Ovary (tissue), 9 donors: ENCODE results near the gene ZMIZ1. TPM values are rescaled to one million over a fixed set of nuclear protein-coding genes. Genes with fewer than 3 reads are reported as not detected.
A peak's percentile ranks its signal among the peaks of the same experiment; 100 is the strongest.

Source experiments
- DNase-seq, 5 donors: peaks; one replicate each; pipeline ENCODE4 v3.0.0-alpha.2; 2019 to 2020
- H3K27ac ChIP-seq, 2 donors: fragments of 200-600 bp; one replicate each; pipeline versions ENCODE4 v1.5.1 to v1.8.0; 2019 to 2022
- H3K27me3 ChIP-seq: fragments of 200-600 bp; one replicate; pipeline ENCODE4 v1.8.0; 2022
- H3K36me3 ChIP-seq: fragments of 200-600 bp; sonication (generic); one replicate; pipeline ENCODE4 v1.5.1; 2019
- H3K4me1 ChIP-seq: one replicate; pipeline ENCODE4 v1.8.1; 2013; ENCODE audit warnings: mild to moderate bottlenecking, moderate library complexity; ENCODE audit not compliant: insufficient read depth
- H3K4me3 ChIP-seq: fragments of 200-600 bp; sonication (generic); one replicate; pipeline ENCODE4 v1.5.1; 2017
- H3K9me3 ChIP-seq, 2 donors: fragments of 200-600 bp in 1 of 2; sonication (generic) in 1 of 2; one replicate each; pipeline versions ENCODE4 v1.5.1 to v1.8.1; 2013 to 2019; ENCODE audit warnings: mild to moderate bottlenecking in 1 of 2, moderate library complexity in 1 of 2
- EP300 ChIP-seq: sonication (generic); formaldehyde crosslinking; IDR thresholded peaks from one replicate; pipeline ENCODE4 v1.6.1; 2017; ENCODE audit warnings: antibody characterized with exemption
- POLR2A ChIP-seq: fragments of 450-650 bp; IDR thresholded peaks from one replicate; pipeline ENCODE4 v1.6.1; 2017; ENCODE audit warnings: antibody characterized with exemption, mild to moderate bottlenecking, moderate library complexity
- WGBS, 3 donors: extraction: QIAGEN DNeasy Blood & Tissue Kit in 1 of 3; methylation state at CpG; one replicate each; pipeline versions ENCODE4 v1.1.5 to v1.1.7; 2013 to 2017; 5-methylcytosine and 5-hydroxymethylcytosine counted together
- intact Hi-C, 4 donors: fragments of 100-400 bp; cut with DNase I; formaldehyde crosslinking; loops; one replicate each; pipeline versions ENCODE4 v1.11.0 to v1.15.1; 2022 to 2023
- polyA plus RNA-seq, 2 donors: library from polyadenylated mRNA; stranded (reverse); fragments of 200-250 nt in 1 of 2; fragments of 350-450 nt in 1 of 2; fragmentation: Illumina TruSeq in 1 of 2; extraction: RNeasy Lipid Tissue Mini Kit (QIAGEN cat#74804) in 1 of 2; gene quantifications; one replicate each; pipeline ENCODE4 v1.2.3, GENCODE V29; 2013 to 2014
- total RNA-seq, 7 donors: library from RNA; depleted of rRNA in 2 of 7; stranded (reverse); fragments of >200 nt in 2 of 7; fragmentation: NEBNext Ultra II Directional in 3 of 7; extraction: Animal tissue kit (Norgen Biotek cat#: 25700) in 3 of 7; gene quantifications; one replicate each; pipeline versions ENCODE4 v1.1.0 to v1.2.4, GENCODE V29; 2016 to 2023
- TF ChIP-seq, protein P1 (sequence below), 3 donors: fragments of 450-650 bp in 2 of 3; fragments of 200-600 bp in 1 of 3; IDR thresholded peaks; one replicate each; pipeline versions ENCODE4 v1.5.1 to v1.8.0; 2016 to 2022; ENCODE audit warnings: antibody characterized with exemption in 3 of 3, mild to moderate bottlenecking in 1 of 3
- donor health status: DM: no; HTN: no; CAD: no; lungs with moderate emphysema.
- donor health status: DM: no; HTN: no; CAD: no.
- donor health status: Bipolar disorder and iron deficiency.
- donor health status: DM: yes; HTN: yes; CAD: no.
- donor health status: DM: no; HTN: no; CAD: no.
- donor health status: DM: yes; HTN: yes; CAD: no.

Gene ZMIZ1
- total and polyA plus RNA-seq, 9 donors, result 30.3 to 117 (median 69.1) TPM

DNA sequence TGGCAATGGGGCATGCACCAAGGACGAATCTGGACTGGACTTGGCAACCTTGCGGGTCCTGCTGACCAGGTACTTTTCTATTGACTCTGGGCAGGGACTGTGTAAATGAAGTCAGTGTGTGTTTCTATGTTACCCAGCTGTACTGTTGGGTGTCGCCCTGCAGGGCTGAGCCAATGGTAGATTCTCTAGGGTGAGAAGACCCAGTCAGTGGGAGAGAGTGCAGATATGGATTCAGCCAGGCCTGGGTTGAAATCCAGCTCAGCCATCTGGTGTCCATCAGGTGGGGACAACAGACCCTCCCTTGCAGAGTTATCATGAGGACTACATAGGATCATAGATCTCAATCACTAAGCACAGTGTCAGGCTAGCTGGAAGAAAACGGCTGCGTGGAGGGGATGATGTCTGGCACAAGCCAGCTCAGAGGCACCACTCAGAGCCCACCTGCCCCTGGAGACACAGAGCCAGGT is 273.6 kb downstream of the ZMIZ1 start:
- H3K4me3 ChIP-seq, result no peak overlapping the region
- no peaks in the 10 kb centered on the region for H3K27me3 ChIP-seq
- peak in 2 of 5 donors; percentile 10 to 16 for DNase-seq
- no peak overlapping the region for H3K27ac ChIP-seq
- H3K9me3 ChIP-seq, result no peaks in the 10 kb centered on the region
- no peaks in the 10 kb centered on the region for H3K36me3 ChIP-seq
- intact Hi-C loops, result no loop called here
- TF ChIP-seq POLR2A (no peak), EP300 (no peak)
- TF ChIP-seq, protein P1, sequence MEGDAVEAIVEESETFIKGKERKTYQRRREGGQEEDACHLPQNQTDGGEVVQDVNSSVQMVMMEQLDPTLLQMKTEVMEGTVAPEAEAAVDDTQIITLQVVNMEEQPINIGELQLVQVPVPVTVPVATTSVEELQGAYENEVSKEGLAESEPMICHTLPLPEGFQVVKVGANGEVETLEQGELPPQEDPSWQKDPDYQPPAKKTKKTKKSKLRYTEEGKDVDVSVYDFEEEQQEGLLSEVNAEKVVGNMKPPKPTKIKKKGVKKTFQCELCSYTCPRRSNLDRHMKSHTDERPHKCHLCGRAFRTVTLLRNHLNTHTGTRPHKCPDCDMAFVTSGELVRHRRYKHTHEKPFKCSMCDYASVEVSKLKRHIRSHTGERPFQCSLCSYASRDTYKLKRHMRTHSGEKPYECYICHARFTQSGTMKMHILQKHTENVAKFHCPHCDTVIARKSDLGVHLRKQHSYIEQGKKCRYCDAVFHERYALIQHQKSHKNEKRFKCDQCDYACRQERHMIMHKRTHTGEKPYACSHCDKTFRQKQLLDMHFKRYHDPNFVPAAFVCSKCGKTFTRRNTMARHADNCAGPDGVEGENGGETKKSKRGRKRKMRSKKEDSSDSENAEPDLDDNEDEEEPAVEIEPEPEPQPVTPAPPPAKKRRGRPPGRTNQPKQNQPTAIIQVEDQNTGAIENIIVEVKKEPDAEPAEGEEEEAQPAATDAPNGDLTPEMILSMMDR (IDR thresholded peaks at IDR 0.05), result no peak
- 90 to 91% (median 90%) methylated on average over 5 of the region's 5 CpGs for WGBS, 3 donors
- H3K4me1 ChIP-seq, result peaks cover 2% of the 10 kb centered on the region

DNA sequence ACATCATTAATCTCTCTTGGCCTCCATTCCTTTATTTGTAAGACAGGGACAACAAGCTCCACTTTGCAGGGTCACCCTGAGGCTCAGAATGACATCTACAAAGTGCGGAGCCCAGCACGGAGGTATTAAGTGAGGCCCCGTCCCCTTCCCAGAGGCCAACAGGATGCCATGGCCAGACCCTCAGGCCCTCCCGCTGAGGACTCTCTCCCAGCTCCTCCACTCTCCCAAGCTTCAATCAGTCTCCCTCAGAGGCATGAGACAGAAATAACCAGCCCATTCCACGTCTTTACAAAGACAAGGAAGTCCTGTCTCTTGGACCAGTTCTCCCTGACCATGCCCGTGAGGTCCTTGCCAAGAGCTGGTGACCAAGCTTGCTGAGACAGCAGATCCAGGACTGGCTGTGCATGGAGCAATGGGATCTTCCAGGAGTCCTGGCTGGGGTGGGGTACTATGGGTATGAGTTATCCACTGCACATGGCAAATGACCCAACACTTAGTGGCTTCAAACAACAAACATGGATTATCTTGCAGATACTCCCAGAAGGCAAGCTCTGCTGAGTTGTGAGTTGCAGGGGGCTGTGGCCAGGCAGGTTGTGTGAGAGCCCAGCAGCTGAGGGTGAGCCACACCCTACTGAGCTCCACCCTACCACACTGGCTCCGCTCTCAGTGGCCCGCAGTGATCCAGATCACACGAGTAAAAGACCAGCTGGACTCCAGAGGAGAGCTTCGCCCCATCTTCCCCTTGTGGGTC is 274.2 kb downstream of the ZMIZ1 start:
- H3K36me3 ChIP-seq, result no peaks in the 10 kb centered on the region
- peaks cover 2% of the 10 kb centered on the region for H3K4me1 ChIP-seq
- no peaks in the 10 kb centered on the region for H3K9me3 ChIP-seq
- H3K27me3 ChIP-seq, result no peaks in the 10 kb centered on the region
- TF ChIP-seq, protein P1 (IDR thresholded peaks at IDR 0.05), result no peak
- TF ChIP-seq POLR2A (no peak), EP300 (no peak)
- WGBS, 3 donors, result 83 to 88% (median 85%) methylated on average over 10 of the region's 10 CpGs
- no peak overlapping the region for H3K27ac ChIP-seq
- intact Hi-C loops, result no loop called here
- DNase-seq, result peak in 3 of 5 donors; percentile 12 to 17 (median 13)
- no peak overlapping the region for H3K4me3 ChIP-seq

DNA sequence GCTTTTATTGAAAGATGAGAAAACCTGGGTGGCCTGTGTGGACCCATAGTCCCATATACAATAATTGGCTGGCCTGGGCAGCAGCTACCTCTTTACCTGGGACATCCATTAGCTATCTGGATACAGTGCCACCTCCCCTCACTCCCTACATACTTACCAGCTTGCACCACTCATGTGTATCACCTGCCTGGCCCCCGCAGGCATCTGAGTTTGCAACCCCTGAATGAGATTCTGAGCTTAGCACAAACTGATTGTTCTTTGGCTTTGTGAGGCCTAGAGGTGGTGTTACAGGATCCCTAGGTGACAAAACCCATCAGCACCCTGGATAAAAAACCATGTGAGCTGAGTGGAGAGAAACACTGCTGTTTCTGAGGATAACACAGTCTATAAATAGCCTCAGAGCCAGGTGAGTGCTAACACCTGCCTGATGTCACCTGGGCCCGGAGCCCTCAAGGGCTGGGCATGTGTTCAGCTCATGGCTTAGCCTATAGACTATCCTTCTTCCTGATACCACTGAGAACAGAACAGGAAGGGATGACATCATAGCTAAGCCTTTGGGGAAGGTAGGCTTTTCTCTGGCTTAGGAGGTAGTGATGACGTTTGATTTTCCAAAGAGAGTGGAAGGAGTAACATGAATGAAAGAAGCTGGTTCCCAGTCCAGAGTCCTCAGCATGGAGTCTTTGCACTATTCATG is 275.9 kb downstream of the ZMIZ1 start:
- Histone ChIP-seq H3K4me1 (peaks cover 14% of the 10 kb centered on the region), H3K27ac (no peak overlapping the region), H3K4me3 (no peak overlapping the region), H3K9me3 (no peaks in the 10 kb centered on the region), H3K36me3 (no peaks in the 10 kb centered on the region), H3K27me3 (no peaks in the 10 kb centered on the region)
- WGBS, 3 donors, result 86 to 100% (median 88%) methylated on average over 3 of the region's 3 CpGs
- DNase-seq, result peak in 2 of 5 donors; percentile 9 to 11
- intact Hi-C loops, result no loop called here
- TF ChIP-seq EP300 (no peak), POLR2A (no peak)
- TF ChIP-seq, protein P1 (IDR thresholded peaks at IDR 0.05), result no peak

DNA sequence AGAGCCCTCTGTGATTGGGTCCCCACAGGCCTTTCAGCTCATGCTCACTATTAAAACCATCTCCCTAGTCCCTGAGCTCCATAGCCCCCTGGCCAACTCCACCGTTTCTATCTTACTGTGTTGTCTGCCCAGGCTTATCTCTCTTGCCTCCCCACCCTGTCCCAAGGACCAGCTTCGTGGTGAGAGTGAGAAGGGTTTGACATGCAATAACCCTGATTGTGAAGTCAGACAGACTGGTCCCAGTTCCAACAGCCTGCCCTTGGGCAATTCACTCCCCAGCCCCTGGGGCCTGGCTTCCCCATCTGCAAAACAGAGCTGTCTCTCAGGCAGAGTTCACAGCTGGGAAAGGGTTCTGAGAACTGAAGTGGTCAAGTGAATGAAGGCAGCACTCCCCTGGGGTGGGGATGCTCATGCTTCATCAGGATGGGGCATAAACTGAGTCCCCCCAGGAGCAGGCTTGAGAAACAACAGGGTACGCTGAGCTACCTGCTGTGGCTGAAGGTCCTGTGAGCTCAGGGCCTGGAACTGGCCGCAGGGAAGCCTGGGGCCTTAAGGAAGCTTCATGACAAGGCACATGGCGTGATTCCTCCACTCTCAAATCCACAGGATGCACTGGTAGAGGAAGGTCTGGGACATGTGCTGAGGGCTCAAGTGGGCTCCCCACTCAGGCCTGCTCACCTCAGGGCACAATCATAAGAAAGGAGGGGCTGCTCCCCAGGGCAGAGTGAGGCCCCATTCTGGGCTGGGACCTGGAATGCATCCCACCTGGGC is 276.7 kb downstream of the ZMIZ1 start:
- intact Hi-C loops, result no loop called here
- no peak overlapping the region for H3K4me3 ChIP-seq
- no peak for TF ChIP-seq EP300
- TF ChIP-seq POLR2A, result no peak
- TF ChIP-seq, protein P1 (IDR thresholded peaks at IDR 0.05), result no peak
- H3K27me3 ChIP-seq, result no peaks in the 10 kb centered on the region
- 70 to 76% (median 76%) methylated on average over 5 of the region's 5 CpGs for WGBS, 3 donors
- H3K36me3 ChIP-seq, result no peaks in the 10 kb centered on the region
- H3K27ac ChIP-seq, result no peak overlapping the region
- peak in 2 of 5 donors; percentile 18 to 22 for DNase-seq
- peaks cover 14% of the 10 kb centered on the region for H3K4me1 ChIP-seq
- H3K9me3 ChIP-seq, result no peaks in the 10 kb centered on the region
